SU-DHL-6 (cell line): Measurements from ENCODE around the gene GDF10.
A peak's percentile ranks its signal among the peaks of the same experiment; 100 is the strongest.

Experiments
- H2AFZ ChIP-seq: fragments of 200-600 bp; sonication (generic); 2 replicates; pipeline ENCODE4 v1.6.1; 2014; ENCODE audit warnings: low read depth, mild to moderate bottlenecking, moderate library complexity, mixed read lengths, antibody characterized with exemption, low read length; ENCODE audit not compliant: severe bottlenecking
- H3F3A ChIP-seq: fragments of 200-600 bp; shearing (Covaris generic); 2 replicates; pipeline ENCODE4 v1.6.0; 2016; ENCODE audit warnings: antibody characterized with exemption, mild to moderate bottlenecking; ENCODE audit not compliant: insufficient read depth
- H3K27ac ChIP-seq: fragments of 200-600 bp; sonication (generic); 2 replicates; pipeline ENCODE4 v1.5.1; 2016; ENCODE audit warnings: low read depth, mild to moderate bottlenecking, low read length, moderate library complexity, mixed read lengths
- H3K27me3 ChIP-seq: fragments of 200-600 bp; sonication (generic), shearing (Covaris generic); 2 replicates; pipeline ENCODE4 v1.6.0; 2014; ENCODE audit warnings: mild to moderate bottlenecking, low read length
- H3K36me3 ChIP-seq: fragments of 200-600 bp; sonication (generic); 2 replicates; pipeline ENCODE4 v1.6.1; 2014; ENCODE audit warnings: mild to moderate bottlenecking, low read length, mixed read lengths
- H3K4me2 ChIP-seq: fragments of 300-600, 200-600 bp; shearing (Covaris generic), sonication (generic); 2 replicates; pipeline ENCODE4 v1.6.0; 2014; ENCODE audit warnings: low read length, low read depth, mild to moderate bottlenecking; ENCODE audit not compliant: poor library complexity, severe bottlenecking
- H3K4me3 ChIP-seq: fragments of 200-600 bp; sonication (generic); 2 replicates; pipeline ENCODE4 v1.5.1; 2014; ENCODE audit warnings: antibody characterized with exemption, low read length, mild to moderate bottlenecking, mixed read lengths; ENCODE audit not compliant: insufficient read depth, poor library complexity, severe bottlenecking
- H3K79me2 ChIP-seq: fragments of 200-600 bp; sonication (generic); 2 replicates; pipeline ENCODE4 v1.6.1; 2014; ENCODE audit warnings: mild to moderate bottlenecking, low read length, moderate library complexity; ENCODE audit not compliant: insufficient read depth
- H3K9ac ChIP-seq: fragments of 200-600 bp; sonication (generic); 2 replicates; pipeline ENCODE4 v1.7.0; 2014; ENCODE audit warnings: mild to moderate bottlenecking, low read length
- H3K9me2 ChIP-seq: fragments of 200-600 bp; sonication (generic); replicated peaks from 2 replicates; pipeline ENCODE4 v1.6.1; 2014; ENCODE audit warnings: low read length; ENCODE audit not compliant: insufficient read depth
- H3K9me3 ChIP-seq: fragments of 200-600 bp; sonication (generic); 2 replicates; pipeline ENCODE4 v1.6.1; 2014; ENCODE audit warnings: low read length, mixed read lengths; ENCODE audit not compliant: insufficient read depth
- H4K20me1 ChIP-seq: fragments of 200-600 bp; sonication (generic); 2 replicates; pipeline ENCODE4 v1.6.1; 2014; ENCODE audit warnings: low read depth, mild to moderate bottlenecking, antibody characterized with exemption, low read length, moderate library complexity, mixed read lengths
- EZH2phosphoT487 ChIP-seq: fragments of 200-600 bp; sonication (generic), shearing (Covaris generic); conservative IDR thresholded peaks from 2 replicates; pipeline ENCODE4 v1.6.1; 2018; ENCODE audit warnings: mild to moderate bottlenecking, antibody characterized with exemption, low read length, moderate library complexity, mixed read lengths
- TF ChIP-seq, protein P1 (sequence below): fragments of 200-600 bp; sonication (generic); IDR thresholded peaks from one replicate; pipeline ENCODE4 v1.5.1; 2017; ENCODE audit warnings: antibody characterized with exemption, mild to moderate bottlenecking, low read length, moderate library complexity; ENCODE audit not compliant: insufficient read depth, poor library complexity, severe bottlenecking

GDF10 gene

DNA sequence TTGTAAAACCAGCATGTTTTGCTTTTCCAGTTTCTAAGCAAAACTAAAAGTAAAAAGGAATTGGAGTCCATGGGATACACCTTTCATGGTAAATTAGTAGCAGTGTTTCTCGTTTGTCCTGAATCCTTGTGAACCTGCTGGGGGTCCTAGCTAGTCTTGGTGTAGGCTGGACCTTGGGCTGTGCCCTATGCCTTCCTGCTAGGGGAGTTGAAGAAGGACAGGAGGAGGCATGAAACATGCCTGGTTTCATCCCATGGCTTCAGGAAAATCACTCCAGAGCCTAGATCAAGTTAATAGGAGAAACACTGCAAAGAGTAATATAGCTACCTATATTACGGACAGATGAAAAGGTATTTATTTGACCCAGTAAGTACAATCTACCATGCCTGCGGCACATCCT lies 41.1 kb upstream of the GDF10 start:
- Histone ChIP-seq H3K27me3 (no peaks in the 10 kb centered on the region), H3K9ac (no peak overlapping the region), H3K79me2 (no peaks in the 10 kb centered on the region), H3K9me3 (no peaks in the 10 kb centered on the region), H3K36me3 (no peaks in the 10 kb centered on the region), H4K20me1 (no peaks in the 10 kb centered on the region), H3K9me2 (no peaks in the 10 kb centered on the region), H3K4me3 (no peak overlapping the region), H3K27ac (no peak overlapping the region), H3F3A (no peaks in the 10 kb centered on the region), H2AFZ (no peak overlapping the region), H3K4me2 (no peak overlapping the region)
- TF ChIP-seq, protein P1, sequence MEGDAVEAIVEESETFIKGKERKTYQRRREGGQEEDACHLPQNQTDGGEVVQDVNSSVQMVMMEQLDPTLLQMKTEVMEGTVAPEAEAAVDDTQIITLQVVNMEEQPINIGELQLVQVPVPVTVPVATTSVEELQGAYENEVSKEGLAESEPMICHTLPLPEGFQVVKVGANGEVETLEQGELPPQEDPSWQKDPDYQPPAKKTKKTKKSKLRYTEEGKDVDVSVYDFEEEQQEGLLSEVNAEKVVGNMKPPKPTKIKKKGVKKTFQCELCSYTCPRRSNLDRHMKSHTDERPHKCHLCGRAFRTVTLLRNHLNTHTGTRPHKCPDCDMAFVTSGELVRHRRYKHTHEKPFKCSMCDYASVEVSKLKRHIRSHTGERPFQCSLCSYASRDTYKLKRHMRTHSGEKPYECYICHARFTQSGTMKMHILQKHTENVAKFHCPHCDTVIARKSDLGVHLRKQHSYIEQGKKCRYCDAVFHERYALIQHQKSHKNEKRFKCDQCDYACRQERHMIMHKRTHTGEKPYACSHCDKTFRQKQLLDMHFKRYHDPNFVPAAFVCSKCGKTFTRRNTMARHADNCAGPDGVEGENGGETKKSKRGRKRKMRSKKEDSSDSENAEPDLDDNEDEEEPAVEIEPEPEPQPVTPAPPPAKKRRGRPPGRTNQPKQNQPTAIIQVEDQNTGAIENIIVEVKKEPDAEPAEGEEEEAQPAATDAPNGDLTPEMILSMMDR, result no peak
- no peak for TF ChIP-seq EZH2phosphoT487

DNA sequence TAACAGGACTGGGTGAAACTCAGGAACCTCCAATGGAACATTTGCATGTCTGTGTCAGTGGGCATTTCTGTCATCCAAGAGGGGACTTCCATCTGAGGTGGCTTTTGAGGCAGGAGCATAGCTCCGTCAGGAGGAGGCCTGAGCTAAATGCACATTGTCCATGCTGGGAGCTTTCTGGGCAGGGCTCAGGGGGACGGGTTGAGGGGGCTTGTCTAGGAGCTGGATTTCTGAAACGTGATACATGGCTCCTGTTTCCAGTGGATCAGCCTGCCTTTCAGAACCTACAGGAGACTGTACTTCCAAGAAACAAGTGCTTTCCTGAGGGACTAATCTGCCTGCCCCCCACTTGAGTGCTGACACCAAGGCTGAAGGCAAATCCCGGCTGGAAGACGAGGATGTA lies 40.5 kb upstream of the GDF10 start:
- H2AFZ ChIP-seq, result no peak overlapping the region
- no peak for TF ChIP-seq EZH2phosphoT487
- TF ChIP-seq, protein P1, result no peak
- H3K4me2 ChIP-seq, result no peak overlapping the region
- H3F3A ChIP-seq, result no peaks in the 10 kb centered on the region
- no peaks in the 10 kb centered on the region for H3K36me3 ChIP-seq
- H3K79me2 ChIP-seq, result no peaks in the 10 kb centered on the region
- no peaks in the 10 kb centered on the region for H3K9me3 ChIP-seq
- H3K9ac ChIP-seq, result no peak overlapping the region
- H3K27me3 ChIP-seq, result no peaks in the 10 kb centered on the region
- H3K9me2 ChIP-seq, result no peaks in the 10 kb centered on the region
- no peak overlapping the region for H3K4me3 ChIP-seq
- no peak overlapping the region for H3K27ac ChIP-seq
- no peaks in the 10 kb centered on the region for H4K20me1 ChIP-seq

DNA sequence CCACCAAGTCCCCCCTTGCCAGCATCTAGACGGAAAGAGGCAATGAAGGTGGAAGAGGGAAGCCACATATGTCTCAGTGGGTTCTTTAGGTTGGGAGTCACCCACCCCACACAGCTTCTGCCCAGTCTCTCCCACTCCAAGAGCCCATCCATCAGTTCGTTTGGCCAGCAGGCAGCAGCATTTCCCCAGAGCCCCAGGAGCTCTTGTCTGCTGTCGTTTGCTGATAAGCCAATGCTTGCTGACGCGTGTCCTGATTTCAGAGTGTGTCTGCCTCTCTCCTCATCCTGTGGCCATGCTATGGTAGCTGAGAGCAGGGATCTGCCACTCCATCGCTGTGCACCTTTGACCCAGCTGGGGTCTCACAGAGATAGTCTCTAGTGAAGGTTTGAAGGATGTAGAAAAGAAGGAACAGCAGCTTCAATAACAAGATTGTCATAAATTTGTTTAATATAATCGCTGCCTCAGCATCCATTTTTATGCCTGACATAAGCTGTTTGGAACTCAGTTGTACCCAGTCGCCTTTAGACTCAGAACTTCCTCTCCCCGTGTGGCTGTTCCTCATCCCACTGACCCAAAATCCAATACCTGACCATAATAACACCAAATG lies 39.4 kb upstream of the GDF10 start:
- Histone ChIP-seq H3K27me3 (no peaks in the 10 kb centered on the region), H3K27ac (no peak overlapping the region), H3K9ac (no peak overlapping the region)

More for the DNA sequence above, 39.4 kb upstream of the GDF10 start:
- H3K9me2 ChIP-seq, result no peaks in the 10 kb centered on the region
- no peaks in the 10 kb centered on the region for H3K9me3 ChIP-seq
- no peak for TF ChIP-seq EZH2phosphoT487
- TF ChIP-seq, protein P1, result no peak
- H3K4me2 ChIP-seq, result peak overlapping the region; percentile 3
- no peaks in the 10 kb centered on the region for H4K20me1 ChIP-seq
- H3K4me3 ChIP-seq, result no peak overlapping the region
- H3K36me3 ChIP-seq, result no peaks in the 10 kb centered on the region
- H2AFZ ChIP-seq, result peak overlapping the region; percentile 37
- H3K79me2 ChIP-seq, result no peaks in the 10 kb centered on the region
- no peaks in the 10 kb centered on the region for H3F3A ChIP-seq
